Measurements from ENCODE around the gene PLPP3.

DNA sequence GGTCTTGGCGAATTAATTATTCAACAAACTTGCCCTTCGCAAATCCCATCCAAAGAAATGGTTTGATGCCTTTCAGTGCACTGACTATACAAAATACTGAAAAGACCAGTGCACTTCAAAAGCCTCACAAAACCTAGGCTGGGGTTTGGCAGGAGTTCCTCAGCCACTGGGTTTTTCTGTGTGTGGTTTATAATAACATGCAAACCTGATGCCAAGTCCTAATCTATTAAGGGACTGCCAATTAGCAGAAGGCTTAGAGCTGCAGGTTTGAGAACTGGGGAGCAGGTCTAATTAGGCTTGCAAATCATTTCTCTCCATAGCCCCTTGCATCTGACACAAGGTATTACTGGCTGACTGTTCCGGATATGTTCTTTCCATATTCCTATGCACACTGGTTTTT, 27.7 kb downstream of the PLPP3 start:
- no peak for TF ChIP-seq EZH2 (IDR thresholded peaks at IDR 0.05)
- TF ChIP-seq EGR1 (IDR thresholded peaks at IDR 0.05; ENCODE audit: low read depth) = no peak
- TF ChIP-seq POLR2A (IDR thresholded peaks at IDR 0.05; ENCODE audit: borderline replicate concordance, extremely low read depth, insufficient read depth, insufficient read length) = no peak
- TF ChIP-seq, protein P1, sequence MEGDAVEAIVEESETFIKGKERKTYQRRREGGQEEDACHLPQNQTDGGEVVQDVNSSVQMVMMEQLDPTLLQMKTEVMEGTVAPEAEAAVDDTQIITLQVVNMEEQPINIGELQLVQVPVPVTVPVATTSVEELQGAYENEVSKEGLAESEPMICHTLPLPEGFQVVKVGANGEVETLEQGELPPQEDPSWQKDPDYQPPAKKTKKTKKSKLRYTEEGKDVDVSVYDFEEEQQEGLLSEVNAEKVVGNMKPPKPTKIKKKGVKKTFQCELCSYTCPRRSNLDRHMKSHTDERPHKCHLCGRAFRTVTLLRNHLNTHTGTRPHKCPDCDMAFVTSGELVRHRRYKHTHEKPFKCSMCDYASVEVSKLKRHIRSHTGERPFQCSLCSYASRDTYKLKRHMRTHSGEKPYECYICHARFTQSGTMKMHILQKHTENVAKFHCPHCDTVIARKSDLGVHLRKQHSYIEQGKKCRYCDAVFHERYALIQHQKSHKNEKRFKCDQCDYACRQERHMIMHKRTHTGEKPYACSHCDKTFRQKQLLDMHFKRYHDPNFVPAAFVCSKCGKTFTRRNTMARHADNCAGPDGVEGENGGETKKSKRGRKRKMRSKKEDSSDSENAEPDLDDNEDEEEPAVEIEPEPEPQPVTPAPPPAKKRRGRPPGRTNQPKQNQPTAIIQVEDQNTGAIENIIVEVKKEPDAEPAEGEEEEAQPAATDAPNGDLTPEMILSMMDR (IDR thresholded peaks at IDR 0.05 in 2 of 3, conservative IDR thresholded peaks at IDR 0.05 in 1 of 3; ENCODE audit: borderline replicate concordance in 1 of 3, insufficient read depth in 1 of 3, low read depth in 2 of 3, low read length in 2 of 3) = no peak
- no peak for TF ChIP-seq POLR2AphosphoS5 (IDR thresholded peaks at IDR 0.05; ENCODE audit: low read depth, low read length)
- TF ChIP-seq SIN3A (IDR thresholded peaks at IDR 0.05; ENCODE audit: low read depth) = no peak
- TF ChIP-seq JUND (IDR thresholded peaks at IDR 0.05) = no peak
- TF ChIP-seq CBX3 (IDR thresholded peaks at IDR 0.05; ENCODE audit: low read depth) = no peak
